ENCODE measurements around the gene REEP6. TPM values are rescaled to one million over a fixed set of nuclear protein-coding genes. Genes with fewer than 3 reads are reported as not detected.

Gene REEP6
- total and polyA plus RNA-seq, 4 donors, result 2.5 to 7.6 (median 4.9) TPM

DNA sequence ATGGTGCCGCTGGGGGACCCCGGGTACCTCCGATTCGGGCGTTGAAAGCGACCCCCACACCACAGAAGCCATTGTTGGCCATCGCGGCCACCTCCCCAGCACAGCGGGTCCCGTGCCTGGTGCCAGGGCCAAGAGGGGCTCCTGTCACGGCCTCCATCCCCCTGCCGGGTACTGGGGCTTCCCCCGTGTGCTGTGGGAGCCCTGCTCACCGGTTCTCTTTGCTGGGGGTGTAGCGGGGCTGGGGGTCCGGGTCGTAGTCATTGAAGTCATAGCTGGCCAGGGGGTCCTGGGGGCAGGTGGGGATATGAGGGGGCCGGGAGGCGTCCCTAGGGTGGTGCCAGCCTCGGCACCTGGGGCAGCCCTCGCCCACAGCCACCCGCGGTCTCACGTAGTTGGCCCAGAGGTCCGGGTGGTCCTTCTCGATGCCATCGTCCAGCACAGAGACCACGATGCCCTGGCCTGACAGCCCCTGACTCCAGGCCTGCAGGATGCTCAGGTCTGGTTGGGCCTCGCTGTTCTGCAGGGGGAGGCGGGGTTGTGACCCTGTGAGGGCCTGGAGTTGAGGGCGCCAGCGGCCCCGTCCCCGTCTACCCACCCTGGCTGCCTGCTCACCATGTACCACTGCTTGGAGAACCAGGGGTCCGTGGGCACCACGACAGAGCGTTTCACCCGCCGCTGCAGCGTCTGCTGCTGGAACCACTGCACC lies 3.3 kb upstream of the REEP6 start:
- 93 to 94% methylated on average over 34 to 40 of the region's 40 CpGs for WGBS, 2 donors
- ATAC-seq (ENCODE audit: insufficient read depth, low FRiP score), result no peak
- no peak for DNase-seq

DNA sequence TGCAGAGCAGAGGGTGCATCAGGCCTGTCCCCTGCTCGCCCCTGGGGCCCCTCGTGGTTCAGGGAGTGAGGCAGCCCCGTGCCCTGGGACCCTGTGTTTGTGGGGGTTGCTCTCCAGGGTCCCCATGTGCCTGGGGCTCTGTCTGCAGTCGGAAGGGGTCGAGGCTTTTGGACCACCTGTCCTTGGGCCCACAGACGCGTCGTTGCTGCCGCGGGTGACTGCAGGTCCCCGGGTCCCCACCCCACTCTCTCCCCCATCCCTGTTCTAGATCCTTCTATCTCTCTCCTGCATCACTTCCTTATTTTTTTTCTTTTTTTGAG lies 2.7 kb upstream of the REEP6 start:
- Histone ChIP-seq H3K36me3 (ENCODE audit: control insufficient read depth in 4 of 4, insufficient read depth in 4 of 4, low read length in 4 of 4) (no peaks in the 10 kb centered on the region), H3K4me3 (no peak overlapping the region), H3K4me1 (ENCODE audit: control insufficient read depth in 5 of 5, insufficient read depth in 5 of 5, low read length in 5 of 5) (peaks cover 0 to 15% (median 0%) of the 10 kb centered on the region in 5 donors), H3K27ac (ENCODE audit: low read depth in 1 of 2, low read length in 1 of 2) (no peak overlapping the region), H3K27me3 (ENCODE audit: control insufficient read depth in 3 of 3, insufficient read depth in 3 of 3, low read length in 2 of 3) (peaks cover 0 to 10% (median 0%) of the 10 kb centered on the region in 3 donors), H3K9ac (ENCODE audit: insufficient read depth in 1 of 2, low read length in 2 of 2) (no peak overlapping the region), H3K9me3 (ENCODE audit: control insufficient read depth in 4 of 4, insufficient read depth in 3 of 4, low read length in 3 of 4) (peaks cover 0 to 2% (median 0%) of the 10 kb centered on the region in 4 donors)
- WGBS, 2 donors, result 74 to 88% methylated on average over 11 of the region's 11 CpGs
- DNase-seq, result no peak
- TF ChIP-seq, protein P1, sequence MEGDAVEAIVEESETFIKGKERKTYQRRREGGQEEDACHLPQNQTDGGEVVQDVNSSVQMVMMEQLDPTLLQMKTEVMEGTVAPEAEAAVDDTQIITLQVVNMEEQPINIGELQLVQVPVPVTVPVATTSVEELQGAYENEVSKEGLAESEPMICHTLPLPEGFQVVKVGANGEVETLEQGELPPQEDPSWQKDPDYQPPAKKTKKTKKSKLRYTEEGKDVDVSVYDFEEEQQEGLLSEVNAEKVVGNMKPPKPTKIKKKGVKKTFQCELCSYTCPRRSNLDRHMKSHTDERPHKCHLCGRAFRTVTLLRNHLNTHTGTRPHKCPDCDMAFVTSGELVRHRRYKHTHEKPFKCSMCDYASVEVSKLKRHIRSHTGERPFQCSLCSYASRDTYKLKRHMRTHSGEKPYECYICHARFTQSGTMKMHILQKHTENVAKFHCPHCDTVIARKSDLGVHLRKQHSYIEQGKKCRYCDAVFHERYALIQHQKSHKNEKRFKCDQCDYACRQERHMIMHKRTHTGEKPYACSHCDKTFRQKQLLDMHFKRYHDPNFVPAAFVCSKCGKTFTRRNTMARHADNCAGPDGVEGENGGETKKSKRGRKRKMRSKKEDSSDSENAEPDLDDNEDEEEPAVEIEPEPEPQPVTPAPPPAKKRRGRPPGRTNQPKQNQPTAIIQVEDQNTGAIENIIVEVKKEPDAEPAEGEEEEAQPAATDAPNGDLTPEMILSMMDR (IDR thresholded peaks at IDR 0.05; ENCODE audit: control extremely low read depth, extremely low read depth), result no peak
- no peak for ATAC-seq (ENCODE audit: insufficient read depth, low FRiP score)

More for the DNA sequence above, 3.3 kb upstream of the REEP6 start:
- H3K9ac ChIP-seq (ENCODE audit: insufficient read depth in 1 of 2, low read length in 2 of 2), result no peak overlapping the region
- H3K4me3 ChIP-seq, result no peak overlapping the region
- no peak overlapping the region for H3K27ac ChIP-seq (ENCODE audit: low read depth in 1 of 2, low read length in 1 of 2)
- H3K4me1 ChIP-seq (ENCODE audit: control insufficient read depth in 5 of 5, insufficient read depth in 5 of 5, low read length in 5 of 5), result peaks cover 0 to 15% (median 0%) of the 10 kb centered on the region in 5 donors
- peaks cover 0 to 2% (median 0%) of the 10 kb centered on the region in 4 donors for H3K9me3 ChIP-seq (ENCODE audit: control insufficient read depth in 4 of 4, insufficient read depth in 3 of 4, low read length in 3 of 4)
- H3K36me3 ChIP-seq (ENCODE audit: control insufficient read depth in 4 of 4, insufficient read depth in 4 of 4, low read length in 4 of 4), result no peaks in the 10 kb centered on the region
- H3K27me3 ChIP-seq (ENCODE audit: control insufficient read depth in 3 of 3, insufficient read depth in 3 of 3, low read length in 2 of 3), result peaks cover 0 to 10% (median 0%) of the 10 kb centered on the region in 3 donors
- TF ChIP-seq, protein P1 (IDR thresholded peaks at IDR 0.05; ENCODE audit: control extremely low read depth, extremely low read depth), result no peak

DNA sequence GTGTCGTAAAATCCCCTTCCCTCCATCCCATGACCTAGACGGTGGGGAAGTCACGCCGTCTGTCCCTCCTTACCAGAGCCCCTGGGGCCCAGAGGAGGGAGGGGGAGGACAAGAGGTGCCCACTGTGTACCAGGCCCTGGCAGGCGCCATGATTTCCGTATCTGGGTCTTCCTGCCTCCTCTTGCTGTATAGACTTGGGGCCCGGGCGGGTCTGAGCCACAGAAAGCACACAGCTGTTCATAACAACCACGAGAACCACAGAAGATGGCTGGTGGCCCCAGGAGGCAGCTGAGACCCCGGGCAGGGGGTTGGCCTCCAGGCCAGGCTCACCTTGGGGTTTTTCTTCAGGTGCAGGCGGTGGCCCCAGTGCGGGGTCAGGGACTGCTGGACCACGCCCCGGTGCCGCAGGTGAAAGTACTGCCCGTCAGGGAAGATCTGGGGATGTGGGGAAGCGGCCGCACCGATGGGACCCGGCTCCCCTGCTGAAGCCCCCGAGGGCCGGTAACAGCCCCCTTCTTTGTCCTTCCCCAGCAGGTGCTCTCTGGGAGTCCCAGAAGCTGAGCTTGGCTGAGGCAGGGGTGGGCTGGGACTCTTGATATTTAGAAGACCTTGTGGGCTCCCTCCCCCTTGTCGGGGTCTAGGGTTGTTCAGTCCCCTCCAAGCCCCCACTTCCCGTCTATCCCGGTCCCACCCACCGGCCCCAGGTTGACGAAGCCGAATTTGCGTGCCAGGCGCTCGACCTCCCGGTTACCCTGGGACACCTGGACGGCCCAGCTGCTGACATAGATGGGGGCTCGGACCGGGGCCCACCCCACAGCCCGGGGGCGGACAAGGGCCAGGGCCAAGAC lies 1.3 kb upstream of the REEP6 start:
- Histone ChIP-seq H3K27me3 (ENCODE audit: control insufficient read depth in 3 of 3, insufficient read depth in 3 of 3, low read length in 2 of 3) (peaks cover 0 to 12% (median 0%) of the 10 kb centered on the region in 3 donors), H3K27ac (ENCODE audit: low read depth in 1 of 2, low read length in 1 of 2) (peak overlapping the region; percentile 55 to 83), H3K36me3 (ENCODE audit: control insufficient read depth in 4 of 4, insufficient read depth in 4 of 4, low read length in 4 of 4) (no peaks in the 10 kb centered on the region), H3K4me1 (ENCODE audit: control insufficient read depth in 5 of 5, insufficient read depth in 5 of 5, low read length in 5 of 5) (peaks cover 0 to 15% (median 0%) of the 10 kb centered on the region in 5 donors), H3K4me3 (peak overlapping the region; percentile 36), H3K9ac (ENCODE audit: insufficient read depth in 1 of 2, low read length in 2 of 2) (peak overlapping the region in 1 of 2 donors; percentile 47), H3K9me3 (ENCODE audit: control insufficient read depth in 4 of 4, insufficient read depth in 3 of 4, low read length in 3 of 4) (peaks cover 0 to 2% (median 0%) of the 10 kb centered on the region in 4 donors)
- TF ChIP-seq, protein P1 (IDR thresholded peaks at IDR 0.05; ENCODE audit: control extremely low read depth, extremely low read depth), result no peak
- ATAC-seq (ENCODE audit: insufficient read depth, low FRiP score) (no peak), DNase-seq (no peak)
- WGBS, 2 donors, result 17 to 21% methylated on average over 36 to 37 of the region's 37 CpGs

Measured in lung (tissue), 12 donors.